IMR-90 (cell line): Measurements from ENCODE around the gene KCNH6. TPM values are rescaled to one million over a fixed set of nuclear protein-coding genes. Genes with fewer than 3 reads are reported as not detected.

Experiments
- ATAC-seq: fragments of 200-7000 bp; cut with Tn5 transposase; 2 replicates; pipeline ENCODE4 v1.9.1; 2020; ENCODE audit warnings: low read depth, mild to moderate bottlenecking, moderate library complexity
- BruUV-seq: library from RNA; stranded (reverse); fragments of 400-500 nt; replicated peaks from 2 replicates; lab custom pipeline; 2021; lab: Mats Ljungman, UMichigan
- CTCF ChIA-PET: fragments of 300-600 bp; formaldehyde crosslinking; extraction: SDS; loops from one replicate; lab custom pipeline; 2021; ENCODE audit warnings: antibody characterized with exemption; lab: Yijun Ruan, JAX
- POLR2A ChIA-PET: fragments of 300-600 bp; sonication (Branson Sonifier 250); formaldehyde crosslinking; loops from one replicate; lab custom pipeline; 2022; ENCODE audit warnings: antibody characterized with exemption; ENCODE audit not compliant: unreplicated experiment; lab: Charles Lee
- DNase-seq: peaks from one replicate; pipeline ENCODE4 v3.0.0; 2013
- H2AFZ ChIP-seq: replicated peaks from 2 replicates; pipeline ENCODE3; 2013; ENCODE audit warnings: low read length, mild to moderate bottlenecking; ENCODE audit not compliant: poor library complexity
- H2AK5ac ChIP-seq: 2 replicates; pipeline ENCODE4 v1.6.1; 2013; ENCODE audit warnings: low read depth, low read length, inconsistent platforms
- H2AK9ac ChIP-seq: replicated peaks from 2 replicates; pipeline ENCODE3; 2013; ENCODE audit warnings: mild to moderate bottlenecking, low read depth, low read length, moderate library complexity; ENCODE audit not compliant: poor library complexity
- H2BK120ac ChIP-seq: 2 replicates; pipeline ENCODE4 v1.6.1; 2013; ENCODE audit warnings: low read depth, low read length, inconsistent platforms
- H2BK15ac ChIP-seq: 3 replicates; pipeline ENCODE4 v1.6.1; 2013; ENCODE audit warnings: low read depth, low read length, inconsistent platforms
- H2BK20ac ChIP-seq: 2 replicates; pipeline ENCODE4 v1.6.1; 2013; ENCODE audit warnings: low read depth, mild to moderate bottlenecking, inconsistent platforms, low read length, moderate library complexity
- H2BK5ac ChIP-seq: 2 replicates; pipeline ENCODE4 v1.6.1; 2013; ENCODE audit warnings: mild to moderate bottlenecking, low read depth, low read length, inconsistent platforms; ENCODE audit not compliant: poor library complexity, severe bottlenecking
- H3K14ac ChIP-seq: replicated peaks from 2 replicates; pipeline ENCODE4 v1.6.1; 2013; ENCODE audit warnings: low read depth, low read length, inconsistent platforms
- H3K18ac ChIP-seq: 2 replicates; pipeline ENCODE4 v1.6.1; 2013; ENCODE audit warnings: low read depth, low read length, control low read depth
- H3K23ac ChIP-seq: 2 replicates; pipeline ENCODE4 v1.6.1; 2013; ENCODE audit warnings: low read depth, low read length, inconsistent platforms
- H3K27ac ChIP-seq: 2 replicates; pipeline ENCODE4 v1.5.1; 2013; ENCODE audit warnings: mild to moderate bottlenecking, control low read depth, low read length; ENCODE audit not compliant: insufficient read depth
- H3K27me3 ChIP-seq: 2 replicates; pipeline ENCODE4 v1.6.1; 2013; ENCODE audit warnings: low read length; ENCODE audit not compliant: control insufficient read depth, insufficient read depth
- H3K36me3 ChIP-seq: 2 replicates; pipeline ENCODE4 v1.6.1; 2013; ENCODE audit warnings: low read length, mixed read lengths; ENCODE audit not compliant: control insufficient read depth, insufficient read depth
- H3K4ac ChIP-seq: 2 replicates; pipeline ENCODE4 v1.6.1; 2013; ENCODE audit warnings: low read depth, low read length, inconsistent platforms
- H3K4me1 ChIP-seq: 2 replicates; pipeline ENCODE4 v1.6.1; 2013; ENCODE audit warnings: low read length, mixed read lengths; ENCODE audit not compliant: control insufficient read depth, insufficient read depth
- H3K4me2 ChIP-seq: 2 replicates; pipeline ENCODE4 v1.6.1; 2013; ENCODE audit warnings: low read depth, mild to moderate bottlenecking, control low read depth, low read length, moderate library complexity
- H3K4me3 ChIP-seq: 2 replicates; pipeline ENCODE4 v1.5.1; 2013; ENCODE audit warnings: low read depth, mild to moderate bottlenecking, control low read depth, low read length, moderate library complexity; ENCODE audit not compliant: insufficient read depth
- H3K56ac ChIP-seq: 2 replicates; pipeline ENCODE4 v1.6.1; 2013; ENCODE audit warnings: low read length, inconsistent platforms; ENCODE audit not compliant: insufficient read depth; ENCODE audit errors: extremely low read depth
- H3K79me1 ChIP-seq, 2 experiments: 2 replicates each; pipeline ENCODE4 v1.6.1; 2013; ENCODE audit warnings: low read length in 2 of 2, inconsistent platforms in 1 of 2, low read depth in 1 of 2
- H3K9ac ChIP-seq: 2 replicates; pipeline ENCODE4 v1.6.1; 2013; ENCODE audit warnings: low read depth, low read length, control low read depth
- H3K9me1 ChIP-seq: 2 replicates; pipeline ENCODE4 v1.6.1; 2013; ENCODE audit warnings: low read length, inconsistent platforms; ENCODE audit not compliant: insufficient read depth
- H3K9me3 ChIP-seq: 2 replicates; pipeline ENCODE4 v1.6.1; 2013; ENCODE audit warnings: low read length; ENCODE audit not compliant: control insufficient read depth, insufficient read depth
- H4K20me1 ChIP-seq: 2 replicates; pipeline ENCODE4 v1.6.1; 2013; ENCODE audit warnings: low read length, inconsistent platforms; ENCODE audit not compliant: insufficient read depth
- H4K5ac ChIP-seq: 2 replicates; pipeline ENCODE4 v1.6.1; 2013; ENCODE audit warnings: mild to moderate bottlenecking, low read depth, low read length, control low read depth
- H4K8ac ChIP-seq, 2 experiments: 2 replicates each; pipeline ENCODE4 v1.6.1; 2013; ENCODE audit warnings: low read depth in 2 of 2, low read length in 2 of 2, control low read depth in 1 of 2, inconsistent platforms in 1 of 2
- H4K91ac ChIP-seq: 2 replicates; pipeline ENCODE4 v1.6.1; 2013; ENCODE audit warnings: low read depth, low read length, inconsistent platforms; ENCODE audit not compliant: insufficient read depth
- BHLHE40 ChIP-seq: fragments of 150-350 bp; IDR thresholded peaks from 2 replicates; pipeline ENCODE4 v1.6.1; 2016; ENCODE audit warnings: mild to moderate bottlenecking, low read depth, low read length
- CEBPB ChIP-seq: IDR thresholded peaks from 2 replicates; pipeline ENCODE4 v1.6.1; 2012; ENCODE audit warnings: low read depth, low read length, improper control_type of control experiment
- CHD1 ChIP-seq: IDR thresholded peaks from 2 replicates; pipeline ENCODE4 v1.6.1; 2012; ENCODE audit warnings: low read depth, low read length, improper control_type of control experiment
- ELK1 ChIP-seq: fragments of 150-350 bp; IDR thresholded peaks from 2 replicates; pipeline ENCODE4 v1.6.1; 2016; ENCODE audit warnings: low read depth, mild to moderate bottlenecking, low read length, moderate library complexity, borderline replicate concordance
- MAFK ChIP-seq: IDR thresholded peaks from 2 replicates; pipeline ENCODE4 v1.6.1; 2012; ENCODE audit warnings: low read depth, low read length, improper control_type of control experiment
- MXI1 ChIP-seq: IDR thresholded peaks from 2 replicates; pipeline ENCODE4 v1.6.1; 2012; ENCODE audit warnings: low read depth, mild to moderate bottlenecking, low read length, moderate library complexity, borderline replicate concordance
- NFE2L2 ChIP-seq: fragments of 150-350 bp; IDR thresholded peaks from 2 replicates; pipeline ENCODE4 v1.6.1; 2016; ENCODE audit warnings: low read depth, mild to moderate bottlenecking, low read length
- POLR2A ChIP-seq: IDR thresholded peaks from 2 replicates; pipeline ENCODE4 v1.6.1; 2012; ENCODE audit warnings: mild to moderate bottlenecking, low read depth, low read length
- RAD21 ChIP-seq: IDR thresholded peaks from 2 replicates; pipeline ENCODE4 v1.6.1; 2012; ENCODE audit warnings: low read length, improper control_type of control experiment
- RCOR1 ChIP-seq: IDR thresholded peaks from 2 replicates; pipeline ENCODE4 v1.6.1; 2012; ENCODE audit warnings: mild to moderate bottlenecking, low read length, improper control_type of control experiment; ENCODE audit not compliant: insufficient replicate concordance
- SMC3 ChIP-seq: fragments of 150-350 bp; IDR thresholded peaks from 2 replicates; pipeline ENCODE4 v1.6.1; 2016; ENCODE audit warnings: low read depth, mild to moderate bottlenecking, antibody characterized with exemption, low read length, moderate library complexity
- USF2 ChIP-seq: fragments of 150-350 bp; IDR thresholded peaks from 2 replicates; pipeline ENCODE4 v1.6.1; 2017; ENCODE audit warnings: mild to moderate bottlenecking, antibody characterized with exemption, low read length, low read depth
- WGBS, 2 experiments: methylation state at CpG; one replicate each; pipeline versions ENCODE4 v1.1.5 to v1.1.7; 2013; ENCODE audit warnings: missing lambda C conversion rate in 2 of 2; ENCODE audit not compliant: insufficient read length in 1 of 2; ENCODE audit errors: extremely low coverage in 2 of 2; 5-methylcytosine and 5-hydroxymethylcytosine counted together
- dilution Hi-C: fragments of 300-500 bp; cut with HindIII; formaldehyde crosslinking; loops from one replicate; pipeline ENCODE4 v1.14.3; 2018; ENCODE audit warnings: low sequenced_read_pairs; ENCODE audit not compliant: unreplicated experiment
- in situ Hi-C: fragments of 300-500 bp; cut with MboI; formaldehyde crosslinking; loops from 3 replicates; pipeline ENCODE4 v1.14.3; 2019; ENCODE audit warnings: low sequenced_read_pairs, inconsistent platforms, mixed read lengths
- intact Hi-C: fragments of 100-400 bp; cut with micrococcal nuclease; formaldehyde crosslinking; loops from 2 replicates; pipeline ENCODE4 v1.10.0; 2022
- polyA plus RNA-seq, 3 experiments: library from polyadenylated mRNA; depleted of rRNA; stranded (reverse); fragments of >200 nt; gene quantifications; 2 replicates each; pipeline ENCODE4 v1.2.3, GENCODE V29; 2012; ENCODE audit warnings: low replicate concordance in 1 of 3
- total RNA-seq: library from RNA; depleted of rRNA; stranded (reverse); fragments of >200 nt; gene quantifications from 2 replicates; pipeline ENCODE4 v1.2.3, GENCODE V29; 2012
- TF ChIP-seq, protein P1 (sequence below): conservative IDR thresholded peaks from 2 replicates; pipeline ENCODE4 v1.5.1; 2012; ENCODE audit warnings: mild to moderate bottlenecking, low read depth, low read length, improper control_type of control experiment

KCNH6 gene
- total and polyA plus RNA-seq, 2 of the 4 experiments (the other 2 are of a cell fraction), result 0.17 to 0.18 TPM

DNA sequence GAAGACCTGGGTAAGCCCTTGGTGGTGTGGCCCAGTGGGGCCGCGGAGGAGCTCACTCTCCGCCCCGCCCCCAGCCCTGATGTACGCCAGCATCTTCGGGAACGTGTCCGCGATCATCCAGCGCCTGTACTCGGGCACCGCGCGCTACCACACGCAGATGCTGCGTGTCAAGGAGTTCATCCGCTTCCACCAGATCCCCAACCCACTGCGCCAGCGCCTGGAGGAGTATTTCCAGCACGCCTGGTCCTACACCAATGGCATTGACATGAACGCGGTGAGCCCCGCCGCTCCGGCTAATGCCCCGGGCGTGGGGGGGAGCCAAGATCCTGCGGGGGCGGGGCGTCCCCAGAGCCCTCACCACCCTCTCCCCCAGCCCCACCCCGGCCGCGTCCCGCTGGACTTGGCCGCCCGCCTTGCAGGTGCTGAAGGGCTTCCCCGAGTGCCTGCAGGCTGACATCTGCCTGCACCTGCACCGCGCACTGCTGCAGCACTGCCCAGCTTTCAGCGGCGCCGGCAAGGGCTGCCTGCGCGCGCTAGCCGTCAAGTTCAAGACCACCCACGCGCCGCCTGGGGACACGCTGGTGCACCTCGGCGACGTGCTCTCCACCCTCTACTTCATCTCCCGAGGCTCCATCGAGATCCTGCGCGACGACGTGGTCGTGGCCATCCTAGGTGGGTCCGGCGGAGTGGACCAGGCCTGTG lies 15.0 kb downstream of the KCNH6 start:
- Histone ChIP-seq H2BK5ac (no peak overlapping the region), H3K27me3 (peaks cover 61% of the 10 kb centered on the region), H3K9me3 (no peaks in the 10 kb centered on the region), H3K14ac (no peak overlapping the region), H4K91ac (no peak overlapping the region), H2AFZ (peak overlapping the region; percentile 81), H3K18ac (no peak overlapping the region), H3K23ac (no peak overlapping the region), H4K5ac (no peak overlapping the region), H3K4me2 (peak overlapping the region; percentile 83), H3K9me1 (no peaks in the 10 kb centered on the region), H3K27ac (no peak overlapping the region), H2BK20ac (no peak overlapping the region), H3K4me3 (0 out of 2 replicates have a peak overlapping the region, but pooled peaks have one; percentile 6), H2BK120ac (no peak overlapping the region), H2AK5ac (no peak overlapping the region), H3K4ac (no peak overlapping the region), H3K9ac (no peak overlapping the region), H3K79me1 (no peaks in the 10 kb centered on the region), H4K20me1 (no peaks in the 10 kb centered on the region), H3K36me3 (no peaks in the 10 kb centered on the region), H2BK15ac (no peak overlapping the region), H3K56ac (no peak overlapping the region), H4K8ac (no peak overlapping the region), H2AK9ac (peak overlapping the region; percentile 42), H3K4me1 (peaks cover 3% of the 10 kb centered on the region; the same call in 1 of the 2 replicates)
- WGBS, 2 experiments, result 6% methylated on average over 20 of the region's 62 CpGs; no CpG with 5 or more reads in 1 of the 2 experiments
- dilution Hi-C loops (no loop called here), intact Hi-C loops (no loop called here), in situ Hi-C loops (no loop called here)
- BruUV-seq, result no TSS peak
- POLR2A ChIA-PET, result no interaction called here
- TF ChIP-seq MAFK (no peak), RCOR1 (no peak), SMC3 (no peak), BHLHE40 (no peak), ELK1 (no peak), CEBPB (no peak), USF2 (no peak), RAD21 (no peak), POLR2A (no peak), NFE2L2 (no peak), CHD1 (no peak), MXI1 (no peak)
- TF ChIP-seq, protein P1, sequence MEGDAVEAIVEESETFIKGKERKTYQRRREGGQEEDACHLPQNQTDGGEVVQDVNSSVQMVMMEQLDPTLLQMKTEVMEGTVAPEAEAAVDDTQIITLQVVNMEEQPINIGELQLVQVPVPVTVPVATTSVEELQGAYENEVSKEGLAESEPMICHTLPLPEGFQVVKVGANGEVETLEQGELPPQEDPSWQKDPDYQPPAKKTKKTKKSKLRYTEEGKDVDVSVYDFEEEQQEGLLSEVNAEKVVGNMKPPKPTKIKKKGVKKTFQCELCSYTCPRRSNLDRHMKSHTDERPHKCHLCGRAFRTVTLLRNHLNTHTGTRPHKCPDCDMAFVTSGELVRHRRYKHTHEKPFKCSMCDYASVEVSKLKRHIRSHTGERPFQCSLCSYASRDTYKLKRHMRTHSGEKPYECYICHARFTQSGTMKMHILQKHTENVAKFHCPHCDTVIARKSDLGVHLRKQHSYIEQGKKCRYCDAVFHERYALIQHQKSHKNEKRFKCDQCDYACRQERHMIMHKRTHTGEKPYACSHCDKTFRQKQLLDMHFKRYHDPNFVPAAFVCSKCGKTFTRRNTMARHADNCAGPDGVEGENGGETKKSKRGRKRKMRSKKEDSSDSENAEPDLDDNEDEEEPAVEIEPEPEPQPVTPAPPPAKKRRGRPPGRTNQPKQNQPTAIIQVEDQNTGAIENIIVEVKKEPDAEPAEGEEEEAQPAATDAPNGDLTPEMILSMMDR, result no peak
- DNase-seq (no peak), ATAC-seq (peak; percentile 48)
- CTCF ChIA-PET, result interaction anchor here (0.6 kb wide), 1 partner anchor 60 kb away, joined by 3 read pairs; no protein-coding TSS in a partner anchor
